Breast epithelium (tissue), 3 donors: ENCODE results near the gene HGS.

ENCODE experiments used
- CTCF ChIP-seq, 3 donors: fragments of 450-650 bp; IDR thresholded peaks; one replicate each; pipeline ENCODE4 v1.5.1; 2016 to 2017; ENCODE audit warnings: antibody characterized with exemption in 3 of 3, mild to moderate bottlenecking in 3 of 3, moderate library complexity in 3 of 3
- POLR2A ChIP-seq: fragments of 450-650 bp; IDR thresholded peaks from one replicate; pipeline ENCODE4 v1.6.1; 2016; ENCODE audit warnings: antibody characterized with exemption, mild to moderate bottlenecking, moderate library complexity
- POLR2AphosphoS5 ChIP-seq, 3 donors: sonication (generic); formaldehyde crosslinking; IDR thresholded peaks; one replicate each; pipeline ENCODE4 v1.6.1; 2017; ENCODE audit warnings: antibody characterized with exemption in 3 of 3

GRCh38 chr17:81727324-81728031 is 43.7 kb downstream of the HGS start:
- no peak for TF ChIP-seq POLR2A
- no peak for TF ChIP-seq CTCF (IDR thresholded peaks at IDR 0.05)
- peak in 2 of 3 donors; percentile 41 to 50 for TF ChIP-seq POLR2AphosphoS5 (IDR thresholded peaks at IDR 0.05)
